NCI-H82 treated with DMSO at 0.1 percent for 48 hours (cell line): ENCODE data around the gene SLC35F1.

ENCODE experiments used
- DNase-seq: peaks from one replicate; lab custom pipeline; 2025; ENCODE audit not compliant: unreplicated experiment; lab: John Stamatoyannopoulos, UW

Gene SLC35F1

DNA sequence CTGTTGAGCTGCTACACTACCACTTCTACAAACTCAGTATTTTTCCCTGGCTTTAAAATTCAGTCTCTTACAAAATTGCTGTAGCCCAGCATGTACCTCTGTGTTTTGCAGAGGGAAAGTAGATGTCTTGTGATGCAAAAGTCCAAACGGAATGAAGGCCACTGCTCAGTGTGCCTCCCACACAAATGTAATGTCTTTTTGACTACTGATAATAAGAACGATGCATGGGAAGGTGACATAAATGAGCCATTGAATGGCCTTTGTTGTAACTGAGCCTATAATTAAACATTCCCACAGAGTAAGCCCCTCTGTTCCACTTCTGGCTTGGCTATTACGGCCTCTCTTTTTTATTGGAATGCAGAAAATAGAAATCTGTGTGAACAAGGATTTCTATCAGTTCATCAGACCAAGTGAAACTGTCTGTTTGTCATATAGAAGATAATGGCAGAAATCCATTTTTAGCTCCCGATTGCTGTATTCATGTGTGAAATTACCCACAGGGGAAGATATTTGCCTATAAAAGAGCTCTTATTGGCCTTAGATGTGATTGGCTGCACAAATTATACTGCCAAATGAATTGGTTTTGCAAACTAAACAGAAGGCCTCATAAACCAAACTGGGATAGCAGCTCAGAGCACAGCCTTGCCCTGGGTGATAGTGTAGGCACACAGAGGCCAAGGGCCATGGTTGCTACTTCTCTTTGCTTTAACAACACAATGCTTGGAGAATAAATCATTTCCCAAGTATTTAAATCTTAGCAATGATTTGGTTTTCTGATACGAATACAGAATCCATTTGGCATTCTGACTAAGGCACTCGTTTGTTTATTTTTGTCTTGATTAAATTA lies 399.6 kb downstream of the SLC35F1 start:
- DNase-seq: no peak

DNA sequence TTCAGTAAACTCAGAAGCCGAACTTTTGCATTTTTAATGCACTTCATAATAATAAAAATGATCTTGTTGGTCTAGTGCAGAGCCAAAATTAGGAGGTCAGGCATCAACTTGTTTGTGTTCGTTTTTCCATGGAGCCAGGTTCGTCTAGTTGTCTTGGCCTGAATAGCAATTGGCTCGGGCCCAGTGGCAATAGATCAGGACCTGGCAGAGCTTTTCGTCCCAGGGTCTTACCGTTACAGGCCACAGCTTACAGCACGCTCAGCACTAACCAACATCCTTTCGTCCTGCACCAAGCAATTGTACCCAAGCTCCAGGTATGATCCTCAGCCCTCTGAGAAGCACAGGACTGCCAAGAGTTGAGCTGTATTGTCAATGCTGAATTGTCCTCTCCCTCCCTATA lies 400.5 kb downstream of the SLC35F1 start:
- DNase-seq: no peak

GRCh38 chr6:118309337-118310093 lies 402.5 kb downstream of the SLC35F1 start:
- peak; percentile 10 for DNase-seq

GRCh38 chr6:118313208-118313607 lies 406.1 kb downstream of the SLC35F1 start:
- DNase-seq: peak; percentile 18

DNA sequence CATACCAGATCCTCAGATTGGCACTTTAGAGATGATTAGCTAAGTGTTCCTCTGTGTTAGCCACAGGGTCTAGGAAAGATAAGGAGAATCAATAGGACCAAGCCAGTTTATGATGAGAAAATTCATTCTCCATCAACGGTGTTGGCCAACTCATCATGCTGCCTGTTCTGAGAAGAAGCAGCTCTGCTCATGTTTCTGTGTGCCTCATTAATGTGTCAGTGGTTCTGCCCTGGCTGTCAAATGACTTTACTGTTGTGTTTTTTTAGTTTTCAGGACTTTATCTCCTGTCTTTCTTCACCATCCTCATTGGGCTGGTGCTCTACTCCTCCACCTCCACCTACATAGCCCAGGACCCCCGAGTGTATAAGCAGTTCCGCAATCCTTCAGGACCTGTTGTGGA lies 406.7 kb downstream of the SLC35F1 start:
- DNase-seq: no peak

GRCh38 chr6:118316796-118317384 lies 409.8 kb downstream of the SLC35F1 start:
- no peak for DNase-seq

- DNase-seq: no peak
Measured at GRCh38 chr6:118317581-118318563, 410.8 kb downstream of the SLC35F1 start.

- no peak for DNase-seq
Measured at GRCh38 chr6:118318648-118319047, 411.6 kb downstream of the SLC35F1 start.

- no peak for DNase-seq
Measured at GRCh38 chr6:118319416-118319815, 412.4 kb downstream of the SLC35F1 start.

DNA sequence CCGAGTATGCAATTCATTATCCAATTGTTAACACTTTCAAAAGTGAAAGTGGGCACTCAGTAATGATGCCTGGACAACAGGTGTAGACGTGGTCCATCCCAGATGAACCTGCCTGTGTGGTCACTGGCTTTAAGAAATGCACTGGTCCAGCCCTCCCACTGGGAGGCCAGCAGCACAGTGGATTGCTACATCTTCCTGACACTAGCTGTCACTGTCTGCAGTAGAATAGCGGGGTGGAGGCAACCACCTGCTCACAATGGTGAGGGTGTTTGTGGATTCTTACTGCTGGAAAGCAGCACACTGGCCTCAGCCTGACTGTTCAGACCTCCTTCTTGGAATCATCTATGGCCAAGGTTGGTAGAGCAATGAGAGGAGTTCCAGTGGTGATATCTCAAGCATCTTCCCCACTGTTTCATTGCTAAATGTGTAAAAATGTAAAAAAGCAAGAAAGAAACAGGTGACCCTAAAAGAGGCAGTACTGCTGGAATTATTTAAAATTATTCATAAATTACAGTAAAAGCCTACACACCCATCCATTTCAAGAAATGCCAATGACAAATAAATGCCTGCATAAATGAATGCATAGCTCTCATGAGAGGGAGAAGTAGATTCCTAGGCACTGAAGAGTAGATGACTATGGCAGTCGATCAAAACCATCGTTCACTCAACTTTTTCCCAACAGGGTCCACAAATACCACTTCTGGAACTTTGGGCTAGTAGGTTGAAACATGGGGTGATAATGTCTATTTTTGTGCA lies 413.0 kb downstream of the SLC35F1 start:
- no peak for DNase-seq

GRCh38 chr6:118320652-118321051 lies 413.6 kb downstream of the SLC35F1 start:
- DNase-seq: no peak

DNA sequence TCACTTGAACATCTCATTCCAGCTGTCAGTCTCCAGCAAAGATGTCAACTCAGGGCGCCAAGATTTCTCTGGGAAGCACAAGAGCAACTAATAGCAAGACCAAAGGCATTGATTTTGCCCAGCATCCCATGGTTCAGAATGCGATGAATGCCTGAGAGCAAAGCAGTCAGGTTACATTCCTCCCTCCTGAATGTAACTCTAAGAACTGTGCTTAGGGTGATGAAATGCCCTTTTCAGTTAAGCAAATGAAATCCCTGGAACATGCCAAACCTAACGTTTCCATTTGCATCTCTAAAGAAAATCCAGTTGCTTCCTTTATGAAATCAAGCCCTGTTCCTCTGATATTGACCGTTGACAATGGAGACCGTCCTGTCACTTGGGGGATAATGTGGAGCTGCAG lies 417.1 kb downstream of the SLC35F1 start:
- DNase-seq: no peak

- DNase-seq: no peak
Measured at GRCh38 chr6:118325220-118325860, 418.3 kb downstream of the SLC35F1 start.

- DNase-seq: no peak
Measured at GRCh38 chr6:118326712-118327111, 419.6 kb downstream of the SLC35F1 start.

DNA sequence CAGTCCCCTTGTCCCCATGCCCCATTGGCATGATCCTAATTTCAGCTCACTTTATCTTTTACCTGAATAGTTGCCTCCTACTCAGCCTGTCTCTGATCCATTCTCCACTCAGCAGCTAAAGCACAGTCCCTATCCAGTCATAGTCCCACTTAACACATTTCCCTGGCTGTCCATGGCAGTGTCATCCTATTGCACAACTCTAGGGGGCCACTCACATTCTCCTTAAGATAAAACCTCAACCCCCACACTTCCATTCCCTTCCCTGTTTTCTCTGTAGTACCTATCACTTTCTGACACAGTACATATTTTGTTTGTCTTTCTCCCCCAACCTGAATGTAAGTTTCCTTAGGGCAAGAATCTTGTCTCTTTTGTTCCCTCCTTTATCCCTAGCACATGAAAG lies 420.2 kb downstream of the SLC35F1 start:
- DNase-seq: no peak

- DNase-seq: no peak
Measured at GRCh38 chr6:118333772-118334171, 426.7 kb downstream of the SLC35F1 start.

DNA sequence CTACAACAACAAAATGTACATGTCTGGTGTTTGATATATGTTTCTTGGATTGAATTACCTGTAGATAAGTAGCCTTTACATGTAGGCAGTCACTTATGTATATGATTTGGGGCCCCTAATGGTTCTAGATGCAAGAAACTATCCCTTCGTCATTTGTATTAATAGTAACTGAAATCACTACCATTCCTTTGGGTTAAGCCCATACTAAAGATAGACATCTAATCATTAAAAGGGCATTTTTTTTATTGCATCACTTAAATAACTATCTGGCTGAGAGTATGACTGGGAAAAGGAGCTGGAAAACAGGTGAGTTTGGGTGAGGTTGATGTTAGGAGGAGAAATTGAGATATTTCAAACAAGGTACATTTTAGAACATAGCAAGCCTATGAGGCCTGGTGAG lies 427.6 kb downstream of the SLC35F1 start:
- no peak for DNase-seq

- no peak for DNase-seq
Measured at GRCh38 chr6:118335325-118335816, 428.3 kb downstream of the SLC35F1 start.

DNA sequence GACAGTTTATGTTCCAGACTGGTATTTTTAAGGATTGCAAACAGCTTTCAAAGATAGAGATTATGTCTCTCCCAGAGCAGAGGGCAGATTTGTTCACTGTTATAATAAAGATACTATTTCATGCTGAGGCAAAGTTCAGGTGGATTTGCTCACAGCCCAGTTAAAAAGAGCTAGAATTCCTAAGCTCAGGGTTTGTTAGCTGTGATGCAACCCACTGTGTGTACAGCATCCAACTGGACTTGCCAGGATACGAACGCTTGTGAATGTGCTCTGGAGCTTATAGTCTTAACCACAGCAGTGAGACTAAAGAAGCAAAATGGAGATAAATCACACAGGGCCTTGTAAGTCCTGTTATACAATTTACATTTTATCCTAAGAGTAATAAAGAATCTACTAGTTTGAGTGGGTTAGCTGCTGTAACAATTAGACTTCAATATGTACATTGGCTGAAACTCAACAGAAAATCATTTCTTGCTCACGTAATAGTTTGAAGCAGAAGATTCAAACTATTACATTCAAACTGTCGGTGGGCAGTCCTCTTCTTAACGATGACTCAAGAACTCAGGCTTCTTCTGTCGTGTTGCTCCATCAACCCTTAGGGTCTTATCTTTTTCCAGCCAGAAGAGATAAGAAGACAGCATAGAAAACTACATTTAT lies 437.1 kb downstream of the SLC35F1 start:
- no peak for DNase-seq
